Occipital lobe (tissue), 2 donors: ENCODE measurements around the gene DDX3X. TPM values are rescaled to one million over a fixed set of nuclear protein-coding genes. Genes with fewer than 3 reads are reported as not detected.
"Not testable (repeated sequence)": the region's sequence is repeated elsewhere in the genome, so short reads cannot be mapped to it uniquely, and the experiment has no call there.

Experiments
- DNase-seq: peaks from one replicate; lab custom pipeline; 2025; lab: John Stamatoyannopoulos, UW
- total RNA-seq: library from RNA; depleted of rRNA; stranded (reverse); fragments of >200 nt; gene quantifications from one replicate; pipeline ENCODE4 v1.2.3, GENCODE V29; 2014

Gene DDX3X
- total RNA-seq: 307 TPM

- peak; percentile 75 for DNase-seq
These were observed at the start of gene DDX3X for GRCh38 chrX:41333744-41334362. Gene DDX3X, plus strand, starts transcription at chrX:41334162. Its CDS starts 91 bp downstream, at chrX:41334253.

- DNase-seq: not testable (repeated sequence)
These were observed 48.0 kb upstream of the DDX3X start for GRCh38 chrX:41285928-41286327.

- DNase-seq: no peak
These were observed 45.3 kb upstream of the DDX3X start for GRCh38 chrX:41288641-41289040.

- DNase-seq: no peak
These were observed 44.9 kb upstream of the DDX3X start for GRCh38 chrX:41289095-41289494.

GRCh38 chrX:41291309-41291708, 42.7 kb upstream of the DDX3X start:
- DNase-seq: no peak

GRCh38 chrX:41293269-41293668, 40.7 kb upstream of the DDX3X start:
- DNase-seq: no peak

GRCh38 chrX:41300758-41301437, 33.1 kb upstream of the DDX3X start:
- no peak for DNase-seq

- no peak for DNase-seq
These were observed 32.5 kb upstream of the DDX3X start for GRCh38 chrX:41301438-41301824.

- no peak for DNase-seq
These were observed 31.6 kb upstream of the DDX3X start for GRCh38 chrX:41302370-41302769.

GRCh38 chrX:41303013-41303412, 30.9 kb upstream of the DDX3X start:
- DNase-seq: no peak

- no peak for DNase-seq
These were observed 29.8 kb upstream of the DDX3X start for GRCh38 chrX:41304178-41304577.

GRCh38 chrX:41308884-41309647, 24.9 kb upstream of the DDX3X start:
- no peak for DNase-seq

GRCh38 chrX:41312786-41313185, 21.2 kb upstream of the DDX3X start:
- no peak for DNase-seq

GRCh38 chrX:41313419-41313818, 20.5 kb upstream of the DDX3X start:
- DNase-seq: no peak

GRCh38 chrX:41314204-41314603, 19.8 kb upstream of the DDX3X start:
- no peak for DNase-seq

- DNase-seq: no peak
These were observed 19.1 kb upstream of the DDX3X start for GRCh38 chrX:41314881-41315280.

GRCh38 chrX:41316266-41316665, 17.7 kb upstream of the DDX3X start:
- DNase-seq: not testable (repeated sequence)

GRCh38 chrX:41317477-41318208, 16.3 kb upstream of the DDX3X start:
- DNase-seq: no peak

- no peak for DNase-seq
These were observed 13.6 kb upstream of the DDX3X start for GRCh38 chrX:41320393-41320792.

- DNase-seq: no peak
These were observed 10.9 kb upstream of the DDX3X start for GRCh38 chrX:41322821-41323603.

GRCh38 chrX:41326431-41326830, 7.5 kb upstream of the DDX3X start:
- DNase-seq: no peak
